ENCODE data around the gene TMEM119. TPM values are rescaled to one million over a fixed set of nuclear protein-coding genes. Genes with fewer than 3 reads are reported as not detected.

Gene TMEM119
- total and polyA plus RNA-seq, 9 of the 15 experiments (the other 6 are each of a cell fraction or from before 2014, with no cell fraction given) = 0.18 TPM; not detected in 8

DNA sequence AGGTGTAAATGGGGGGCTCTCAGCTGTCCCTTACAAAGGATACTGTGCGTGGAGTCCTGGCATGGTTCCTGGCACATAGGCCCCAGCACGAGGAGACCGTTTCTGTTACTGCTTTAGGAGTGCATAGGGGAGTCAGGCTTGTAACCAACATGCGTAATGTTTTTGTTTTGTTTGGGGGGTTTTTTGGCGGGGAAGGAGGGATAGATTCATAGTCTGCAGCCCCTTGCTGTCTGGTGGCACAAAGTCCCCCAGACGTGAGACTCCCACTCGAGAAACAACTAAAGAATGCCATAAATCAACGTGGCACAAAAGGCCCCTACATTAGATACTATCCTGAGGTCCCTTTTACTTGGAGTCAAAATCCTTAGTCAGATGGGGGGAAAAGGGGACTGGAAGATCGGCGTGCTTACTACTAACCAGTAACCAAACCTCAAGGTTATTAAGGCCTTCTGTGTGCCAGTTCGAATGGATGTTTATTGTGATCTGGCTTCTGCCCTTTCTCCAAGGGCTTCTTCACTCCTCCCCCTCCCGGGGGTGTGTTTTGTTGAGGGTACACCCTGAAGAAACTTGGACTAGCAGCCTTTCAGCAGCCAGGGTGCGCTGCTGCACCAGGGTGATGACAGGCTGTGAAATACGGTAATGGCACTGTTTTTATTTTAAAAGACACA lies 34.6 kb downstream of the TMEM119 start (continued):
- TF ChIP-seq RBBP5 (IDR thresholded peaks at IDR 0.05; ENCODE audit: borderline replicate concordance, insufficient read depth, low read length, poor library complexity, severe bottlenecking) (no peak), POLR3G (IDR thresholded peaks at IDR 0.05; ENCODE audit: extremely low read depth, insufficient read length, insufficient replicate concordance) (no peak), ZNF174 (CRISPR knock-in tag; IDR thresholded peaks at IDR 0.05) (no peak), RCOR1 (IDR thresholded peaks at IDR 0.05; ENCODE audit: borderline replicate concordance in 1 of 2, low read depth in 2 of 2, low read length in 2 of 2) (peak in 1 of 2 experiments; percentile 68; a peak in 1 of 4 replicates), FOXK2 (conservative IDR thresholded peaks at IDR 0.05 in 1 of 2, IDR thresholded peaks at IDR 0.05 in 1 of 2; ENCODE audit: low read depth in 2 of 2) (peak; percentile 62 to 83), TBP (optimal IDR thresholded peaks at IDR 0.05; ENCODE audit: low read depth, low read length) (peak; percentile 33), POLR2B (IDR thresholded peaks at IDR 0.05; ENCODE audit: low read depth, partially characterized antibody) (peak; percentile 40), NR2F6 (CRISPR knock-in tag; IDR thresholded peaks at IDR 0.05) (0 out of 2 replicates have a peak, but pooled peaks have one; percentile 5)
- TF ChIP-seq, protein P1, sequence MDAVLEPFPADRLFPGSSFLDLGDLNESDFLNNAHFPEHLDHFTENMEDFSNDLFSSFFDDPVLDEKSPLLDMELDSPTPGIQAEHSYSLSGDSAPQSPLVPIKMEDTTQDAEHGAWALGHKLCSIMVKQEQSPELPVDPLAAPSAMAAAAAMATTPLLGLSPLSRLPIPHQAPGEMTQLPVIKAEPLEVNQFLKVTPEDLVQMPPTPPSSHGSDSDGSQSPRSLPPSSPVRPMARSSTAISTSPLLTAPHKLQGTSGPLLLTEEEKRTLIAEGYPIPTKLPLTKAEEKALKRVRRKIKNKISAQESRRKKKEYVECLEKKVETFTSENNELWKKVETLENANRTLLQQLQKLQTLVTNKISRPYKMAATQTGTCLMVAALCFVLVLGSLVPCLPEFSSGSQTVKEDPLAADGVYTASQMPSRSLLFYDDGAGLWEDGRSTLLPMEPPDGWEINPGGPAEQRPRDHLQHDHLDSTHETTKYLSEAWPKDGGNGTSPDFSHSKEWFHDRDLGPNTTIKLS (IDR thresholded peaks at IDR 0.05; ENCODE audit: borderline replicate concordance, low read depth) = peak; percentile 28; the same call in 1 of the 2 replicates
- TF ChIP-seq, protein P2, sequence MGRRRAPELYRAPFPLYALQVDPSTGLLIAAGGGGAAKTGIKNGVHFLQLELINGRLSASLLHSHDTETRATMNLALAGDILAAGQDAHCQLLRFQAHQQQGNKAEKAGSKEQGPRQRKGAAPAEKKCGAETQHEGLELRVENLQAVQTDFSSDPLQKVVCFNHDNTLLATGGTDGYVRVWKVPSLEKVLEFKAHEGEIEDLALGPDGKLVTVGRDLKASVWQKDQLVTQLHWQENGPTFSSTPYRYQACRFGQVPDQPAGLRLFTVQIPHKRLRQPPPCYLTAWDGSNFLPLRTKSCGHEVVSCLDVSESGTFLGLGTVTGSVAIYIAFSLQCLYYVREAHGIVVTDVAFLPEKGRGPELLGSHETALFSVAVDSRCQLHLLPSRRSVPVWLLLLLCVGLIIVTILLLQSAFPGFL (CRISPR knock-in tag; IDR thresholded peaks at IDR 0.05) = no peak
- TF ChIP-seq, protein P3, sequence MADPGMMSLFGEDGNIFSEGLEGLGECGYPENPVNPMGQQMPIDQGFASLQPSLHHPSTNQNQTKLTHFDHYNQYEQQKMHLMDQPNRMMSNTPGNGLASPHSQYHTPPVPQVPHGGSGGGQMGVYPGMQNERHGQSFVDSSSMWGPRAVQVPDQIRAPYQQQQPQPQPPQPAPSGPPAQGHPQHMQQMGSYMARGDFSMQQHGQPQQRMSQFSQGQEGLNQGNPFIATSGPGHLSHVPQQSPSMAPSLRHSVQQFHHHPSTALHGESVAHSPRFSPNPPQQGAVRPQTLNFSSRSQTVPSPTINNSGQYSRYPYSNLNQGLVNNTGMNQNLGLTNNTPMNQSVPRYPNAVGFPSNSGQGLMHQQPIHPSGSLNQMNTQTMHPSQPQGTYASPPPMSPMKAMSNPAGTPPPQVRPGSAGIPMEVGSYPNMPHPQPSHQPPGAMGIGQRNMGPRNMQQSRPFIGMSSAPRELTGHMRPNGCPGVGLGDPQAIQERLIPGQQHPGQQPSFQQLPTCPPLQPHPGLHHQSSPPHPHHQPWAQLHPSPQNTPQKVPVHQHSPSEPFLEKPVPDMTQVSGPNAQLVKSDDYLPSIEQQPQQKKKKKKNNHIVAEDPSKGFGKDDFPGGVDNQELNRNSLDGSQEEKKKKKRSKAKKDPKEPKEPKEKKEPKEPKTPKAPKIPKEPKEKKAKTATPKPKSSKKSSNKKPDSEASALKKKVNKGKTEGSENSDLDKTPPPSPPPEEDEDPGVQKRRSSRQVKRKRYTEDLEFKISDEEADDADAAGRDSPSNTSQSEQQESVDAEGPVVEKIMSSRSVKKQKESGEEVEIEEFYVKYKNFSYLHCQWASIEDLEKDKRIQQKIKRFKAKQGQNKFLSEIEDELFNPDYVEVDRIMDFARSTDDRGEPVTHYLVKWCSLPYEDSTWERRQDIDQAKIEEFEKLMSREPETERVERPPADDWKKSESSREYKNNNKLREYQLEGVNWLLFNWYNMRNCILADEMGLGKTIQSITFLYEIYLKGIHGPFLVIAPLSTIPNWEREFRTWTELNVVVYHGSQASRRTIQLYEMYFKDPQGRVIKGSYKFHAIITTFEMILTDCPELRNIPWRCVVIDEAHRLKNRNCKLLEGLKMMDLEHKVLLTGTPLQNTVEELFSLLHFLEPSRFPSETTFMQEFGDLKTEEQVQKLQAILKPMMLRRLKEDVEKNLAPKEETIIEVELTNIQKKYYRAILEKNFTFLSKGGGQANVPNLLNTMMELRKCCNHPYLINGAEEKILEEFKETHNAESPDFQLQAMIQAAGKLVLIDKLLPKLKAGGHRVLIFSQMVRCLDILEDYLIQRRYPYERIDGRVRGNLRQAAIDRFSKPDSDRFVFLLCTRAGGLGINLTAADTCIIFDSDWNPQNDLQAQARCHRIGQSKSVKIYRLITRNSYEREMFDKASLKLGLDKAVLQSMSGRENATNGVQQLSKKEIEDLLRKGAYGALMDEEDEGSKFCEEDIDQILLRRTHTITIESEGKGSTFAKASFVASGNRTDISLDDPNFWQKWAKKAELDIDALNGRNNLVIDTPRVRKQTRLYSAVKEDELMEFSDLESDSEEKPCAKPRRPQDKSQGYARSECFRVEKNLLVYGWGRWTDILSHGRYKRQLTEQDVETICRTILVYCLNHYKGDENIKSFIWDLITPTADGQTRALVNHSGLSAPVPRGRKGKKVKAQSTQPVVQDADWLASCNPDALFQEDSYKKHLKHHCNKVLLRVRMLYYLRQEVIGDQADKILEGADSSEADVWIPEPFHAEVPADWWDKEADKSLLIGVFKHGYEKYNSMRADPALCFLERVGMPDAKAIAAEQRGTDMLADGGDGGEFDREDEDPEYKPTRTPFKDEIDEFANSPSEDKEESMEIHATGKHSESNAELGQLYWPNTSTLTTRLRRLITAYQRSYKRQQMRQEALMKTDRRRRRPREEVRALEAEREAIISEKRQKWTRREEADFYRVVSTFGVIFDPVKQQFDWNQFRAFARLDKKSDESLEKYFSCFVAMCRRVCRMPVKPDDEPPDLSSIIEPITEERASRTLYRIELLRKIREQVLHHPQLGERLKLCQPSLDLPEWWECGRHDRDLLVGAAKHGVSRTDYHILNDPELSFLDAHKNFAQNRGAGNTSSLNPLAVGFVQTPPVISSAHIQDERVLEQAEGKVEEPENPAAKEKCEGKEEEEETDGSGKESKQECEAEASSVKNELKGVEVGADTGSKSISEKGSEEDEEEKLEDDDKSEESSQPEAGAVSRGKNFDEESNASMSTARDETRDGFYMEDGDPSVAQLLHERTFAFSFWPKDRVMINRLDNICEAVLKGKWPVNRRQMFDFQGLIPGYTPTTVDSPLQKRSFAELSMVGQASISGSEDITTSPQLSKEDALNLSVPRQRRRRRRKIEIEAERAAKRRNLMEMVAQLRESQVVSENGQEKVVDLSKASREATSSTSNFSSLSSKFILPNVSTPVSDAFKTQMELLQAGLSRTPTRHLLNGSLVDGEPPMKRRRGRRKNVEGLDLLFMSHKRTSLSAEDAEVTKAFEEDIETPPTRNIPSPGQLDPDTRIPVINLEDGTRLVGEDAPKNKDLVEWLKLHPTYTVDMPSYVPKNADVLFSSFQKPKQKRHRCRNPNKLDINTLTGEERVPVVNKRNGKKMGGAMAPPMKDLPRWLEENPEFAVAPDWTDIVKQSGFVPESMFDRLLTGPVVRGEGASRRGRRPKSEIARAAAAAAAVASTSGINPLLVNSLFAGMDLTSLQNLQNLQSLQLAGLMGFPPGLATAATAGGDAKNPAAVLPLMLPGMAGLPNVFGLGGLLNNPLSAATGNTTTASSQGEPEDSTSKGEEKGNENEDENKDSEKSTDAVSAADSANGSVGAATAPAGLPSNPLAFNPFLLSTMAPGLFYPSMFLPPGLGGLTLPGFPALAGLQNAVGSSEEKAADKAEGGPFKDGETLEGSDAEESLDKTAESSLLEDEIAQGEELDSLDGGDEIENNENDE (IDR thresholded peaks at IDR 0.05; ENCODE audit: low read depth, low read length) = peak; percentile 97
